Sigmoid colon (tissue), 7 donors: ENCODE data around the gene BCL3. TPM values are rescaled to one million over a fixed set of nuclear protein-coding genes. Genes with fewer than 3 reads are reported as not detected.

Source experiments
- DNase-seq: peaks from one replicate; pipeline ENCODE4 v3.0.0-alpha.2; 2019
- H3K27ac ChIP-seq, 4 donors: fragments of 200-600 bp; sonication (generic); one replicate each; pipeline ENCODE4 v1.5.1; 2016 to 2019; ENCODE audit warnings: mild to moderate bottlenecking in 1 of 4
- H3K27me3 ChIP-seq, 3 donors: fragments of 200-600 bp; sonication (generic); one replicate each; pipeline ENCODE4 v1.5.1; 2019; ENCODE audit warnings: mild to moderate bottlenecking in 1 of 3
- H3K36me3 ChIP-seq, 4 donors: fragments of 200-600 bp; sonication (generic); one replicate each; pipeline ENCODE4 v1.5.1; 2016 to 2019
- H3K4me1 ChIP-seq, 4 donors: fragments of 200-600 bp; sonication (generic); one replicate each; pipeline ENCODE4 v1.5.1; 2017 to 2019
- H3K4me3 ChIP-seq, 4 donors: fragments of 200-600 bp; sonication (generic); one replicate each; pipeline ENCODE4 v1.5.1; 2017 to 2019; ENCODE audit warnings: mild to moderate bottlenecking in 2 of 4, moderate library complexity in 1 of 4
- H3K9me3 ChIP-seq, 4 donors: fragments of 200-600 bp in 3 of 4; sonication (generic) in 3 of 4; one replicate each; pipeline versions ENCODE4 v1.5.1 to v1.6.1; 2013 to 2019
- CTCF ChIP-seq, 4 experiments: fragments of 450-650 bp in 3 of 4; fragments of 200-600 bp in 1 of 4; IDR thresholded peaks; one replicate each; pipeline ENCODE4 v1.5.1; 2016 to 2019; ENCODE audit warnings: antibody characterized with exemption in 4 of 4, mild to moderate bottlenecking in 3 of 4, moderate library complexity in 2 of 4
- EP300 ChIP-seq, 4 donors: sonication (generic); formaldehyde crosslinking; IDR thresholded peaks; one replicate each; pipeline ENCODE4 v1.6.1; 2017; ENCODE audit warnings: antibody characterized with exemption in 4 of 4
- POLR2A ChIP-seq, 2 donors: fragments of 450-650 bp; IDR thresholded peaks; one replicate each; pipeline ENCODE4 v1.6.1; 2016; ENCODE audit warnings: antibody characterized with exemption in 2 of 2, mild to moderate bottlenecking in 2 of 2, moderate library complexity in 2 of 2
- POLR2AphosphoS5 ChIP-seq, 4 donors: sonication (generic); formaldehyde crosslinking; IDR thresholded peaks; one replicate each; pipeline ENCODE4 v1.6.1; 2017; ENCODE audit warnings: antibody characterized with exemption in 4 of 4
- WGBS, 2 donors: extraction: QIAGEN DNeasy Blood & Tissue Kit; methylation state at CpG; one replicate each; pipeline ENCODE4 v1.1.7; 2013; 5-methylcytosine and 5-hydroxymethylcytosine counted together
- intact Hi-C: fragments of 100-400 bp; cut with DNase I; formaldehyde crosslinking; loops from one replicate; pipeline ENCODE4 v1.15.1; 2023
- polyA plus RNA-seq, 3 donors: library from polyadenylated mRNA; stranded (reverse); fragments of 200-250 nt; gene quantifications; one replicate each; pipeline ENCODE4 v1.2.3, GENCODE V29; 2013
- total RNA-seq, 4 donors: library from RNA; depleted of rRNA; stranded (reverse); fragments of >200 nt; gene quantifications; one replicate each; pipeline ENCODE4 v1.1.0, GENCODE V29; 2016
- donor health status: healthy with polysubstance abuse.
- donor health status: Bipolar disorder and iron deficiency.
- donor health status: healthy.

BCL3 gene
- total and polyA plus RNA-seq, 7 donors = 13.9 to 104 (median 44.4) TPM

DNA sequence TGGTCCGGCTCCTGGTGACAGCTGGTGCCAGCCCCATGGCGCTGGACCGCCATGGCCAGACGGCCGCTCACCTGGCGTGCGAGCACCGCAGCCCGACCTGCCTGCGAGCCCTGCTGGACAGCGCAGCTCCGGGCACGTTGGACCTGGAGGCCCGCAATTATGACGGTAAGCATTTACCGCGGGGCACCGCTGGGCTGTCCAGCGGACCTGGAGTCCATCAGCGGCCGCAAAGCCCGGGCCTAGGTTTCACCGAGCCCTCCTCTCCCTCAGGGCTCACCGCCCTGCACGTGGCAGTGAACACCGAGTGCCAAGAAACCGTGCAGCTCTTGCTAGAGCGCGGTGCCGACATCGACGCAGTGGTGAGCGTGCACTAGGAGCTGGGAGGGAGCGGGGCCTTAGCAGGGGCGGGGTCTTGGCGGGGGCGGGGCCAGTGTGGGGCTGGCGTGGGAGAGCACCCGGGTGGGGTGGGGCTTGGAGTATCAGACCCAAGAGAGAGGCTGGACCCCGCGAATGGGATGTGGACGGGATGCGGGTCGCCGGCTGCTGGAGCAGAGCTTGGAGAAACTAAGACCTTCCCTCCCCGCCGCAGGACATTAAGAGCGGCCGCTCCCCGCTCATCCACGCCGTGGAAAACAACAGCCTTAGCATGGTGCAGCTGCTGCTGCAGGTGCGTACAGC lies 8.7 kb downstream of the BCL3 start:
- intact Hi-C loops = loop anchor here (2.0 to 10.0 kb wide), 2 partner anchors 16 to 748 kb away; partner anchors contain the start of gene VASP
- H3K27ac ChIP-seq = peak overlapping the region; percentile 87 to 94 (median 91)
- WGBS, 2 donors = 76 to 83% methylated on average over 53 of the region's 53 CpGs
- peaks cover 0 to 74% (median 69%) of the 10 kb centered on the region in 4 donors for H3K4me1 ChIP-seq
- peak; percentile 94 for DNase-seq
- H3K27me3 ChIP-seq = no peaks in the 10 kb centered on the region
- no peak for TF ChIP-seq CTCF (IDR thresholded peaks at IDR 0.05)
- no peak for TF ChIP-seq EP300 (IDR thresholded peaks at IDR 0.05)
- no peak for TF ChIP-seq POLR2A (IDR thresholded peaks at IDR 0.05)
- peak; percentile 19 to 86 (median 61) for TF ChIP-seq POLR2AphosphoS5 (IDR thresholded peaks at IDR 0.05)
- peak overlapping the region; percentile 37 to 55 (median 52) for H3K4me3 ChIP-seq
- no peaks in the 10 kb centered on the region for H3K9me3 ChIP-seq
- peaks cover 0 to 46% (median 10%) of the 10 kb centered on the region in 4 donors for H3K36me3 ChIP-seq

GRCh38 chr19:44757735-44758505 lies 9.4 kb downstream of the BCL3 start:
- intact Hi-C loops = loop anchor here (2.0 to 10.0 kb wide), 2 partner anchors 17 to 747 kb away; partner anchors contain the start of gene VASP
- no peaks in the 10 kb centered on the region for H3K9me3 ChIP-seq
- peaks cover 0 to 39% (median 10%) of the 10 kb centered on the region in 4 donors for H3K36me3 ChIP-seq
- H3K4me3 ChIP-seq = peak overlapping the region; percentile 37 to 55 (median 52)
- TF ChIP-seq POLR2AphosphoS5 (IDR thresholded peaks at IDR 0.05) = peak; percentile 19 to 78 (median 76)
- peak in 2 of 4 experiments; percentile 23 to 24 for TF ChIP-seq CTCF (IDR thresholded peaks at IDR 0.05)
- TF ChIP-seq EP300 (IDR thresholded peaks at IDR 0.05) = peak in 1 of 4 donors; percentile 3
- no peak for TF ChIP-seq POLR2A (IDR thresholded peaks at IDR 0.05)
- peak overlapping the region; percentile 87 to 94 (median 91) for H3K27ac ChIP-seq
- 70 to 75% methylated on average over 68 of the region's 68 CpGs for WGBS, 2 donors
- peaks cover 0 to 67% (median 62%) of the 10 kb centered on the region in 4 donors for H3K4me1 ChIP-seq
- H3K27me3 ChIP-seq = no peaks in the 10 kb centered on the region
- peak; percentile 90 for DNase-seq

- H3K27ac ChIP-seq = peak overlapping the region; percentile 87 to 94 (median 91)
- H3K9me3 ChIP-seq = no peaks in the 10 kb centered on the region
- peak; percentile 72 for DNase-seq
- TF ChIP-seq POLR2A (IDR thresholded peaks at IDR 0.05) (no peak), EP300 (IDR thresholded peaks at IDR 0.05) (no peak), POLR2AphosphoS5 (IDR thresholded peaks at IDR 0.05) (no peak), CTCF (IDR thresholded peaks at IDR 0.05) (no peak)
- H3K4me3 ChIP-seq = peak overlapping the region in 3 of 4 donors; percentile 49 to 55 (median 55)
- 80 to 83% methylated on average over 9 of the region's 9 CpGs for WGBS, 2 donors
- intact Hi-C loops = loop anchor here (10.0 kb wide), 1 partner anchor 746 kb away; the partner anchor contains the start of gene VASP
- no peaks in the 10 kb centered on the region for H3K27me3 ChIP-seq
- H3K36me3 ChIP-seq = peaks cover 0 to 38% (median 10%) of the 10 kb centered on the region in 4 donors
- peaks cover 0 to 60% (median 55%) of the 10 kb centered on the region in 4 donors for H3K4me1 ChIP-seq
Observed at GRCh38 chr19:44758596-44758995, 10.1 kb downstream of the BCL3 start.

- WGBS, 2 donors = 82 to 83% methylated on average over 10 of the region's 10 CpGs
- Histone ChIP-seq H3K4me1 (peaks cover 0 to 54% (median 48%) of the 10 kb centered on the region in 4 donors), H3K36me3 (peaks cover 0 to 38% (median 10%) of the 10 kb centered on the region in 4 donors), H3K27ac (peak overlapping the region in 3 of 4 donors; percentile 90 to 94 (median 92)), H3K27me3 (no peaks in the 10 kb centered on the region), H3K9me3 (no peaks in the 10 kb centered on the region), H3K4me3 (no peak overlapping the region)
- peak; percentile 64 for DNase-seq
- no peak for TF ChIP-seq EP300 (IDR thresholded peaks at IDR 0.05)
- no peak for TF ChIP-seq POLR2A (IDR thresholded peaks at IDR 0.05)
- no peak for TF ChIP-seq POLR2AphosphoS5 (IDR thresholded peaks at IDR 0.05)
- no peak for TF ChIP-seq CTCF (IDR thresholded peaks at IDR 0.05)
- intact Hi-C loops = loop anchor here (10.0 kb wide), 1 partner anchor 746 kb away; the partner anchor contains the start of gene VASP
Observed at GRCh38 chr19:44759083-44759804, 10.7 kb downstream of the BCL3 start.
